Esophagus (tissue), 2 donors: ENCODE measurements around the gene CCDC149. TPM values are rescaled to one million over a fixed set of nuclear protein-coding genes. Genes with fewer than 3 reads are reported as not detected.

Source experiments
- H3K27ac ChIP-seq, 2 donors: one replicate each; pipeline ENCODE4 v1.5.1; 2013; ENCODE audit warnings: low read depth in 2 of 2, mild to moderate bottlenecking in 2 of 2, inconsistent platforms in 1 of 2, low read length in 1 of 2, moderate library complexity in 1 of 2
- H3K27me3 ChIP-seq, 2 donors: one replicate each; pipeline ENCODE4 v1.6.1; 2013; ENCODE audit warnings: low read length in 2 of 2, control low read depth in 1 of 2, mild to moderate bottlenecking in 1 of 2; ENCODE audit not compliant: insufficient read depth in 2 of 2, control insufficient read depth in 1 of 2
- H3K36me3 ChIP-seq, 2 donors: one replicate each; pipeline ENCODE4 v1.6.1; 2013; ENCODE audit warnings: low read length in 1 of 2; ENCODE audit not compliant: control insufficient read depth in 2 of 2, insufficient read depth in 2 of 2
- H3K4me1 ChIP-seq, 2 donors: one replicate each; pipeline ENCODE4 v1.6.1; 2013; ENCODE audit warnings: low read length in 1 of 2; ENCODE audit not compliant: control insufficient read depth in 2 of 2, insufficient read depth in 2 of 2
- H3K4me3 ChIP-seq, 2 donors: one replicate each; pipeline ENCODE4 v1.5.1; 2013; ENCODE audit warnings: low read length in 2 of 2, mild to moderate bottlenecking in 2 of 2, low read depth in 1 of 2, moderate library complexity in 1 of 2
- H3K9me3 ChIP-seq, 2 donors: one replicate each; pipeline ENCODE4 v1.6.1; 2013; ENCODE audit warnings: mild to moderate bottlenecking in 2 of 2, low read depth in 1 of 2, low read length in 1 of 2, moderate library complexity in 1 of 2; ENCODE audit not compliant: control insufficient read depth in 2 of 2, insufficient read depth in 1 of 2
- WGBS, 2 donors: extraction: QIAGEN DNeasy Blood & Tissue Kit; methylation state at CpG; one replicate each; pipeline ENCODE4 v1.1.7; 2013; 5-methylcytosine and 5-hydroxymethylcytosine counted together
- polyA plus RNA-seq, 2 donors: library from polyadenylated mRNA; stranded (reverse); fragments of 200-250 nt; gene quantifications; one replicate each; pipeline ENCODE4 v1.2.3, GENCODE V29; 2013
- donor health status: healthy with polysubstance abuse.
- donor health status: Bipolar disorder and iron deficiency.

The CCDC149 gene
- polyA plus RNA-seq, 2 donors: 1.9 to 2.4 TPM

- Histone ChIP-seq H3K27me3 (no peaks in the 10 kb centered on the region), H3K36me3 (no peaks in the 10 kb centered on the region), H3K9me3 (peaks cover 0 to 2% of the 10 kb centered on the region in 2 donors), H3K4me3 (no peak overlapping the region), H3K4me1 (no peaks in the 10 kb centered on the region), H3K27ac (no peak overlapping the region)
- 87% methylated on average over 18 of the region's 18 CpGs for WGBS, 2 donors
These were observed 96.0 kb downstream of the CCDC149 start for GRCh38 chr4:24816797-24817196.

GRCh38 chr4:24813732-24814131, 99.1 kb downstream of the CCDC149 start:
- H3K27ac ChIP-seq: no peak overlapping the region
- H3K27me3 ChIP-seq: no peaks in the 10 kb centered on the region
- H3K4me1 ChIP-seq: no peaks in the 10 kb centered on the region
- H3K4me3 ChIP-seq: no peak overlapping the region
- no peaks in the 10 kb centered on the region for H3K9me3 ChIP-seq
- WGBS, 2 donors: 87 to 92% methylated on average over 2 of the region's 2 CpGs
- no peaks in the 10 kb centered on the region for H3K36me3 ChIP-seq

GRCh38 chr4:24810871-24811631, 101.8 kb downstream of the CCDC149 start:
- H3K27ac ChIP-seq: no peak overlapping the region
- no peak overlapping the region for H3K4me3 ChIP-seq
- no peaks in the 10 kb centered on the region for H3K4me1 ChIP-seq
- 85% methylated on average over 6 of the region's 6 CpGs for WGBS, 2 donors
- H3K36me3 ChIP-seq: peaks cover 0 to 2% of the 10 kb centered on the region in 2 donors
- no peaks in the 10 kb centered on the region for H3K9me3 ChIP-seq
- no peaks in the 10 kb centered on the region for H3K27me3 ChIP-seq

- WGBS, 2 donors: 85 to 88% methylated on average over 6 of the region's 6 CpGs
These were observed 102.9 kb downstream of the CCDC149 start for GRCh38 chr4:24809815-24810405.

GRCh38 chr4:24809376-24809775, 103.5 kb downstream of the CCDC149 start:
- WGBS, 2 donors: 91 to 92% methylated on average over 2 of the region's 2 CpGs
- H3K4me1 ChIP-seq: peaks cover 0 to 2% of the 10 kb centered on the region in 2 donors
- peaks cover 0 to 2% of the 10 kb centered on the region in 2 donors for H3K36me3 ChIP-seq
- H3K27me3 ChIP-seq: no peaks in the 10 kb centered on the region
- no peak overlapping the region for H3K4me3 ChIP-seq
- H3K27ac ChIP-seq: peak overlapping the region in 1 of 2 donors; percentile 59
- H3K9me3 ChIP-seq: no peaks in the 10 kb centered on the region

More at GRCh38 chr4:24809815-24810405, 102.9 kb downstream of the CCDC149 start:
- Histone ChIP-seq H3K9me3 (no peaks in the 10 kb centered on the region), H3K4me1 (no peaks in the 10 kb centered on the region), H3K27me3 (no peaks in the 10 kb centered on the region), H3K4me3 (no peak overlapping the region), H3K27ac (peak overlapping the region in 1 of 2 donors; percentile 59), H3K36me3 (peaks cover 0 to 2% of the 10 kb centered on the region in 2 donors)

GRCh38 chr4:24808955-24809354, 103.9 kb downstream of the CCDC149 start:
- no peak overlapping the region for H3K4me3 ChIP-seq
- WGBS, 2 donors: 91 to 96% methylated on average over 6 of the region's 6 CpGs
- peaks cover 0 to 2% of the 10 kb centered on the region in 2 donors for H3K4me1 ChIP-seq
- H3K9me3 ChIP-seq: no peaks in the 10 kb centered on the region
- no peak overlapping the region for H3K27ac ChIP-seq
- H3K36me3 ChIP-seq: peaks cover 0 to 2% of the 10 kb centered on the region in 2 donors
- no peaks in the 10 kb centered on the region for H3K27me3 ChIP-seq

GRCh38 chr4:24808261-24808660, 104.6 kb downstream of the CCDC149 start:
- no peak overlapping the region for H3K27ac ChIP-seq
- peaks cover 0 to 2% of the 10 kb centered on the region in 2 donors for H3K36me3 ChIP-seq
- no peak overlapping the region for H3K4me3 ChIP-seq
- 91 to 93% methylated on average over 14 of the region's 14 CpGs for WGBS, 2 donors
- no peaks in the 10 kb centered on the region for H3K9me3 ChIP-seq
- peaks cover 0 to 2% of the 10 kb centered on the region in 2 donors for H3K4me1 ChIP-seq
- H3K27me3 ChIP-seq: no peaks in the 10 kb centered on the region

- no peaks in the 10 kb centered on the region for H3K27me3 ChIP-seq
- peaks cover 0 to 2% of the 10 kb centered on the region in 2 donors for H3K4me1 ChIP-seq
- WGBS, 2 donors: 63 to 68% methylated on average over 5 of the region's 5 CpGs
- H3K36me3 ChIP-seq: peaks cover 0 to 2% of the 10 kb centered on the region in 2 donors
- H3K4me3 ChIP-seq: no peak overlapping the region
- H3K27ac ChIP-seq: no peak overlapping the region
- no peaks in the 10 kb centered on the region for H3K9me3 ChIP-seq
These were observed 105.2 kb downstream of the CCDC149 start for GRCh38 chr4:24807611-24808010.

- WGBS, 2 donors: 92 to 94% methylated on average over 11 of the region's 11 CpGs
- no peak overlapping the region for H3K27ac ChIP-seq
- H3K4me1 ChIP-seq: peaks cover 0 to 2% of the 10 kb centered on the region in 2 donors
- no peak overlapping the region for H3K4me3 ChIP-seq
- H3K27me3 ChIP-seq: no peaks in the 10 kb centered on the region
- H3K36me3 ChIP-seq: peaks cover 0 to 2% of the 10 kb centered on the region in 2 donors
- H3K9me3 ChIP-seq: no peaks in the 10 kb centered on the region
These were observed 106.4 kb downstream of the CCDC149 start for GRCh38 chr4:24806206-24806990.
